GM18858 (cell line): Measurements from ENCODE around the gene CENPP.
A peak's percentile ranks its signal among the peaks of the same experiment; 100 is the strongest.

ENCODE experiments used
- ATAC-seq: cut with Tn5 transposase; IDR thresholded peaks from one replicate; pipeline ENCODE4 v1.9.1; 2021; ENCODE audit not compliant: unreplicated experiment

Gene CENPP

DNA sequence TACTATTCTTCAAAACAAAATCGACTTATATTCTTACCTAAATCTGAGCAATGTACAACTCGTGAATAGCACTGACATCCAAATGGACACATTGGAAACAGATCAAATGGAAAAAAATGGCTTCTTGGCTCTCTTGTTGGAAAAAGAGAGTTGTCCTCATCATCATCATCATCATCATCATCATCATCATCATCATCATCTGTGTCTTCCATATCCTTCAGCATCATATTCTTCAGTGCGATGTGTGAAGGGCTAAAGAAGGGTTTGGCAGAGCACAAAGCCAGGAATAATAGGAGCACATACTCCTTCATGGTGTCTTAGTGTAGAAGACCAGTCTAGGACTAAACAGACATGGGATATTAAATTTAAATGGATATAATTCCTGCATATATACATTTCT is 148.8 kb downstream of the CENPP start:
- no peak for ATAC-seq

DNA sequence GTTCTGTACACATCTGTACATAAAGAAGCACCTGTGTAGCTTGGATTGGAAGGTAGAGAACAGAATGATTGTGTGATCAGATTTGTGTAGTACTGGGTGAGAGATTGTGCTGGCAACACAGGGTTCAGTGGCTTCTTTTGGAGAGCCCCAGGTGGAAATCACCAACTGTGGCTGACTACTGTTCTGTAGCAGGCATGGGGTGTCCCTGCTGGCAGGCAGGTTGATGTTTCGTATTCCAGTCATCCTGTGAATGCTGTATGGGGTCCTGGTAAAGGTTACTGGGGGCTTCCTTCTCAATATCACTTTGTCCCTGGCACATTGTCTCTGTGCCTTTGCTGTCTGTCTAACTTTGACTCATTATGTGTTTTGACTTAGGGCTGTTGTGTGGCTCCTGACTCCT is 151.2 kb downstream of the CENPP start:
- ATAC-seq = peak; percentile 45

DNA sequence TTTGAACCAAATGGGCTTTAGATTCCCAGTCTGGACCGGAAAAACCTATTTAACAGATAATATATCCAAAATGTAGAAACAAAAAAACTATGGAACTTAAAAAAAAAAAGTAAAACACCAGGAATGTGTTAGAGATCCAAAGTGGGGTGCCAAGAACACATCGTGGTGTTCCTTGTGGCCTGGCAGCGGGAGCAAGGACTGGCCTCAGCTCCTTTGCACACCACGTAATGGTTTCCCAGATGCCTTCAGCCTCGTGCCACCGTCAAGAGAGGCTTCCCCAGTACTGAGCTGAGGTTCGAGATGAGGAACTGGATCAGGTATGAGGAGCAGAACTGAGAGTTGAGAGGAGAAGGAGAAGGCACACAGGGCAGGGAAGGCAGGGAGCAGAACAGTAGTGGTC is 153.0 kb downstream of the CENPP start:
- no peak for ATAC-seq

DNA sequence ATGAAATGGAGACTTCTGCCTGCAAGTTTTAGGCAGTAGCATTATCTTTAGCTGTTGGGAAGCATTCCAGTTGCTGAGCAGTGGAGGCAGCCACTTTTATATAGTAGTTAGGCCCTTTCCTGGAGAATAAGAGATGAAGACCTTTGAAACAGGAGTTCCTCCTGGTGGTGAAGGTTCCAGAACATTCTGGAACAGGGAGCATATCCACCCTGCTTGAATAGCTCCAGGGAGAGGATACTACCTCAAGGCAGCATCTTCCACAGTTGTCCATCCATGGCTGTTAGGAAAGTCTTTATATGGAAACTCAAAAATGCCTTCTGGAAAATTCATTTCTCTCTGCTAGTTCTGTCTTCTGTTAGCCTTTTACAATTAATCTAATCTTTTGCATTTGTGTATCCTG is 153.6 kb downstream of the CENPP start:
- ATAC-seq = no peak

DNA sequence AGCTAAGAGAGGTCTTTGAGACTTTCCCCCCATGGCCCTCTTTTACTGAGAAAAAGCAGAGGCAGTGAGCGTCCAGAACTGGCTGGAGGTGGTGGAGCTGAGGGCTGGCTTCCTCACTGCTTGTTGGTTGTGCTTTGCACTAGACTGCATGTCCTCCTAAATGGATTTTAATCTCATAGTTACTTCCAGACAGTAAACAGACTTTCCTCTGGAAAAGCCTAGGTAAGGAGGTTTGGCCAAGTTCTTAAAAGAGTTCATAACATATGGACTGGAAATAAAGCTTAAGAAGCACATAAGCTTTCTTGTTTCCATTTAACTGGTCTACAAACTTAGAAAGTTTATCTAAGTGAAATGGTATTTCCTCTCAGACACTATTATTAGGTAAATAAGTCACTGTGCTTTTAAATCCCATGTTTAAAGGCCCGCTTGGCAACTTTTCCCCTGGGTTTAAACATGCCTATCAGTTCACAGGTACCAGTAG is 154.6 kb downstream of the CENPP start:
- ATAC-seq = no peak

DNA sequence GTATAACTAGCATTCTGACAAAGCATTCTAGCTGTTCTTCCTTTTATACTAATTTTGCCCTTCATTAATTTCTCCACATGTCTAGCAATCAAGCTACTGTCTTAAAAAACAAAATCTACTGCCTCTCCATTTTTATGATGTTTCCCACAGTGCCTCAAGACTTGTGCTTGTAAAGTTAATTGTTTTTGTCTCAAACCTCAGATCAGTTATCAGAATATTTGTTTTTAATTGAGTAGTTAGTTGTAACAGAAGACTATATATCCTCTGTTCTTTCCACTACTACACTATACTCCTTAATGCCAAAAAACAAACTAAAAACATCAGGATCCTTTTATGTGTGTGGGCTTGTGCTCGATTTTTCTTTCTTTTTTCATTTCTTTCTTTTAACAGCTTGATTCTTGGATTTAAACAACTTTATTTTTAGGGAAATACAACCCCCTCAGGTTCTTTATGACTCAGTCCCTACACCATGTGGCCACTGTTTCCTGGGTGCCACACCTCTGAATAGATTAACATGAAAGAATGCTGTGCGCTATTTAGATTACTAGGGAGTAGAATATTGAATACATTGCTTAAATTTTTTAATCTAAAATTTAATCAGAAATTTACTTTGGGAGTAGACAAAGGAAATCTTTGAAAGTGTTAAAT is 155.4 kb downstream of the CENPP start:
- peak; percentile 41 for ATAC-seq

DNA sequence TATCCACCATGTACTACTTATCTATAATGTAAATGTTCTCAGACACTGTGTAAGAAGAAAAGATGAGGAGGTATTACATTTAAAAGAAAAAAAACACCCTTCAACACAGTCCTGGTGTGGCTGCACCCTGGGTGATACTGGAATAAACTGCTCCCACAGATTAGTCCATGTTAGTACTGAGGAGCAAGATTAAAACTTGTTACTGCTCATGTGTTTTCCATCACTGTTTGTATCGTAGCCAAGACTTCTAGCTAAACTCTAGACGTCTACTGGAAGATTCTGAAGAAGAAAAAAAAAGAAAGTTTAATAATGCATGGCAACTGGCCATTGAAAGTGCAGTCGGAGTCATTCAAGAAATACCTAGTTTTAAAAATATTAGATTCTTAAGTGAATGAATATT is 156.6 kb downstream of the CENPP start, which contains the start of gene ASPN:
TSS of gene ASPN (minus strand) at position 178 of the 400 bp plus-strand sequence.
- ATAC-seq = no peak

DNA sequence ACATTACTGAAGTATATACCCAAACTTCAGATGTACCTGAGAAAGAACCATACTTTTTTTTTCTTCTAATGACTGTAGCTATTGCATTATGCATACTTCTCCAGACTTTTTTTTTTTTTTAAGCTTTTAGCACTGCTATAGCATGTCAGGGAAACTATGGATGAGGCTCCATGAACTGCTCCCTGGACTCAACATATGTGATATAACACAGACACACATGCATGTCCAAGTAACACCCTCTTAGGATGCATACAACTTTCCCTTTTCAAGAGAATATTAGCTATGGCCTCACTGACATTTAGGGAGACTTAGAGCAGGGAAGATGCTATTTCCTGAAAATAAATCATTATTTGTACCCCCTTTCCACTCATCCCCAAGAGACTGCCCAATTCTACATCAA is 157.1 kb downstream of the CENPP start:
- no peak for ATAC-seq

DNA sequence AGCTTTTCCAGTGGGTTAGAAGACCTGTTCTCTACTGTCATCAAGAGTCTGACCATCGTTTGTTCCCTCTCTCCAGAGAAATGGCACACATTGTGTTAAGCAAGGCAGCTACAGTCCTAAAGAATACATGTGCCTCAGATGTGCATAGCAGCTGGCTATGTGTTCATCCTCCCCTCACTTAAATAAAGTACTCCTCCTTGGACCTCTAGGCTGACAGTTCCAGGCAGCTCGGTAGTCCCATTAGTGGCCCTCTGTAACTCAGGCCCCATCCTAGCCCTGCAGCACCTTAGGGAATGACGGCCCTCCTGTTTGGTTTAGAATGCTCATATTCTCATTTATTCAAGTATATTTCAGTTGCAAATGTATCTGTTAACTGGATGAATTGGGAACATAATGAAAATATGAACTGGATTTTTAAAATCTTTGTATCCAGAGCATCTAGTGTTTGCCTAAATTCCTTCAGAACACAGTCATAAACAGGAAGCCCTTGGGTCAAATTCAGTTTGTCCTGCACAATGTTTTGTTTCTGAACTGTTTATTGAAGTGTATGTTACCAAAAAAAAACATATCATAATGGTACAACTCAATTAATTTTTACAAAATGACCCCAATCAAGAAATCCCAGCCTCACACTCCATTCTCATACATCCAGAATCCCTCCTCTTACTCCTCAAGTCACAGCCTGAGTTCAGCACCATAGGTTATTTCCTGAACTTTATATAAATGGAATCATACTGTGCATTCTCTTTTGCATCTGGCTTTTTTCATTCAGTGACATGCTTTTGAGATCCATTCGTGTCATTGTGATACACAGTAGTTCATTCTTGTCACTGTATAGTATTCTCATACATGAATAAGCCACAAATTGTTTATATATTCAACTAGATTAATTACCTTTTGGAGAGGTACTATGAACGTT is 158.1 kb downstream of the CENPP start:
- no peak for ATAC-seq

DNA sequence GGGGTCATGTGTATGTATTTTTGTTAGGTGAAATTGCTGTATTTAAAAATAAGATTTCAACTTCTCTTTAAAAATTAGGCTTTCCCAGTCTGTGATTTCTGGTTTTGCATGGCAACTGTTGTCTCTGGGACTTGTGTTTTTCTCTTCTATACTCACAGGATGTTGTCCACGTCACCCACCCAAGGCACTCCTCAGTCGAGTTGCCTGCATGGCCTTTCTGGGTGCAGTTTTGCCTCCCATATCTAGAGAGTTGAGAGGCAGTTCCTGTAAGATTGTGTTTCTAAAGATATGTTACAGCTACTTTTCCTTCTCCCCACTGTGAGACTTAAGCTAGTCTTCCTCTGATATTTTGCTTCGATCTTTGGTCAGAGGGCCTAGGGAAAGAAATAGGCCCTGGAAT is 158.8 kb downstream of the CENPP start:
- no peak for ATAC-seq

DNA sequence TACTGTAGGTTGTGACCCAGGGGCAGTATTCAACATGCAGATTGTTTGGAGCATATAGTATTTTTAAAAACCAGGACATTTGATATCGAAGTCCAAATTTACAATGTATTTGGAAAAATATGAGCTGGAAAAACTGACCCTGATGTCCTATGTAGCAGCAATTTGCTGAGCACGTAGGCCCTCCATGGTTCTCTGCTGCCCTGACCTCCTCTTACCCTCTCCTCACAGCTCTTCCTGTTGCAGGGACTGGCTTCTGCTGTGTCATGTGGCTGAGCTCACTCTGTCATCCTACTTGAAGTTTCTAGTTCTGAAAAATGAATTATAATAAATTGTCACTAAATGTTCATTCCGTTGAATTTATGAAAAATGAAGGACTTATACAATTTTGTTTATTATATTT is 160.6 kb downstream of the CENPP start:
- no peak for ATAC-seq

DNA sequence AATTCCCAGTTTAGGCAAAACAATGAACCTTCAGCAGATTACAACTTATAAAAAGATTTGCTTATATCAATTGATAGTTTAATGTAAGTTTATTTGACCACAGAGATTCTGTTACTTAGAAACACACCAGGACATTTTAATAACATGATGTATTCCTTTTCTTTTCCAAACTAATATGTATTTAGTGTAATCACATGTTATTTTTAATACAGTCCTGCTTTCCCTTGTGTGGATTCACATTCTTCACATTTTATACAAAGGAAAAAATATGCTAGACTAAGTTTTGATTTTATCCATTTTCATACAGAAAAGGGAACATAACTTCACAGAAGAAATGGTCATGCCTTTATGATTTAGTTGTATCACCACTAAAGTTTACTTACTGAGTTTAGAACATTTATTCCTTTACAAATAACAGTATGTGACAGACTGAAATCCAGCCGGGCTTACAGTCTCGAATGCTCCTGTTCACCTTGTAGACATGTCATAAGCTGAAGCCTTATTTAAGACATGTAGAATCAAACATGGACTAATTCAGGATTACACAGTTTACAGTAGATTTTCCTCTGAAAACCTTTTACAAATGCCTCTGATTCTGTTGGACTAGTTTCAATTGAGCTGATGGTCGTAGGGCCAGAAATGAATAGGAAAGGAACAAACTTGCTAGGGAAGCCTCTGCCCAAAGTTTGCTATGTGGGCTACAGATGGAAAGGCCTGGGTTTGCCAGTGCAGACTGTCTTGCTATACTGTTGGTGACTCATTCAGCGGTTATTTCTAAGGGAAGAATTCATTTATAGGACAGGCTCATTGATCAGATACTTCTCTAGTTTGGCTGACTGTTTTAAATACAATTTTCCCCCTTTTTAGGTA is 163.2 kb downstream of the CENPP start:
- no peak for ATAC-seq

DNA sequence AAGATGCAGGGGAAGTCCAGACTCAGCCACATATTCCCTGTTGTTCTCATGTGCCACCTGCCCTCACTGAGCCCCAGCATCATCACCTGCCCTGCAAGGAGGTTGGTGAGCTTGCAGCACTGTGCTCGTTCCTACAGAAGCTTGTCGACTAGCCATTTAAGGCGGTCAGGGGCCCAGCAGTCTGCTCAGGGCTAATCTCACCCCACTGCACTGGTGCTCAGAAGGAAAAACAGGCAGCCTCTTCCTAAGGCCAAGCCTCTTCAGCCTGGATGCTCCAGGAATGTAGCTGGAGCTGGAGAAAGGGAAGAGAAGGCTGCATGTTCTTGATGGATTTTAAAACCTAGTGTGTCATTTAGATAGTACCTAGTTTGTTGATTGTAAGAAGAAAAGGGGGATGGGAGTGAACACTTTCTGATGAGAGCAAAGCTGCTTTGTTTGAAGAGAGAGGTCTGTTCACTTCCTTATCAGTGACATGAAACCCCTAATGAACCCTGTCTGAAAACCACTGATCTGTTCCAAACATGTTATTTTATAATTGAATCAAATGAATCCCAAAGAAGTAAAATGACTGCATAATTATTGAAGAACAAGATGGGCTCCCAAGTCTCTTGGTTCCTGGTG is 167.1 kb downstream of the CENPP start:
- no peak for ATAC-seq

DNA sequence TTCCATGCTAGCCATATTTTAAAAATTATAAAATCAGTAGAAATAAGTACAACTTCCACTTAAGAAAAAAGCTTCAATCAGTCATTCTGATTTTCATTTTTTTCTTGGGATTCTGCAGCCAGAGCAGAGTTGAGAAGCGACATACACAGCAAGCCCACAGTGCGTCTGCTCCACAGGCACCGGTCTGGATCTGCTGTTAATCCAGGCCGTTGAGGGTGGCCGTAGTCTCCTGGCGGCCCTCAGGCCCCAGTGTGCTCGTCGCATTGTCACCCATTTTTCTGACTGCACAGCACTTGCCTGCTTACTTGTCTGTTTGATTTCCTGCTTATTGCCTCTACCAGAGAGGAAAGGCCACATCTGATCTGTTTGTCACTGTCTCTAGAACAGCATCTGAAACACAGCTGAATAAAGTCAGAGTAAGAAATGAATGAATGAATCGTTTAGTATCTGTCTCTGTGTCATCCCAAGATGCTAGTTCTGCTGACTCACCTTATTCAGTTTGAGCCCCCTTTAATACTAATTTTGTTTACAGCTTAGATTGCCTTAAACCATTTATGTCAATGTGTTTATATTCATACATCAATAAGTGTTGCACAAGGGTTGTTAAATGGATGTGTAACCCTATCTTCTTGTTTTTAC is 168.1 kb downstream of the CENPP start:
- ATAC-seq = no peak

DNA sequence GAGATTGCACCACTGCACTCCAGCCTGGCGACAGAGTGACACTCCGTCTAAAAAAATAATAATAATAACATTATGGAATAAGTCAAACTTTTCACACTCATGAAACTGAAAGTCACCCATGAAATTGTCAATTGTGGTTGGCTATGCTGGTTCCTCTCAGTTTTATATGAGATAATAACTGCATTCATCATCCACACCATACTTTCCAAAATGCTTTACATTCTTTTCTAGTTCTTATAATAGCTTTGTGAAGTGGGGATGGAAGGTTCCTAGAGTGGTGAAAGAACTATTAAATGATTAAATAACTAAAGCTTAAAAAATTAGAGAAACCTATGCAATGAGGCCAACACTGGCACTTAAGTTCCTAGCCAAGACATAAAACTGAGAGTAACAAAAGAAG is 169.1 kb downstream of the CENPP start:
- no peak for ATAC-seq

DNA sequence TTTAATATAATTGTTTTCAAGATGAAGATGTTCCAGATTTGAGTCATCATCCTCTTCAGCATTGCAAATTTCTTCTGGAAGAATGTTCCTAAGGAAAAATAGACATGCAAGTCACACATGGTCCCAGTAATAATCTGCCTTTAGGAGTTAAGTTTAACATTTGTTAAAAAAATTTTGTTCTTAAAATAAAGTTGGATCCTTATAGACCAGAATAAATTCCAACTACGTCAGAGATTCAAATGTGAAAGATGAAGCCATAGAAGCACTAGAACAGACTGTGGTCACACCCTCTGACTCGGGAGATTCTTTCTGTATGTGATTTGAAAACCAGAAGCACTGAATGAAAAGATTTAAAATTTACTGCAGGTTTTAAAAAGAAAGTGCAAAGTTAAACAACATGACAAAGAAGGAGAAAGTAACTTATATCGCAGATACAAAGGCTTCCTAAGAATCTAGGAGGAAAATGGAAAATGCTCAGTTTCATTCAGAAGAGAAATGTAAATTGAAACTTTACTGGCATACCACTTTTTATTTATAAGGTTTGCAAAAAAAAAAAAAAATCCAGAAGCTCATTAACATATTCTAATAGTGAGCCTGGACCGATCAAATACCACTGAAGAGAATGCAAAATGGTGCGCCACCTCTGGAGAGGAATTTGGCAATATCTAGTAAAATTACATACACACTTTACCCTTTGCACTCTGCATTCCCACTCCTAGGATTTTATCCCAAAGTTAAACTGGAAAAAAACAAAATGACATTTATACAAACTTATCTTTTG is 170.8 kb downstream of the CENPP start:
- no peak for ATAC-seq

DNA sequence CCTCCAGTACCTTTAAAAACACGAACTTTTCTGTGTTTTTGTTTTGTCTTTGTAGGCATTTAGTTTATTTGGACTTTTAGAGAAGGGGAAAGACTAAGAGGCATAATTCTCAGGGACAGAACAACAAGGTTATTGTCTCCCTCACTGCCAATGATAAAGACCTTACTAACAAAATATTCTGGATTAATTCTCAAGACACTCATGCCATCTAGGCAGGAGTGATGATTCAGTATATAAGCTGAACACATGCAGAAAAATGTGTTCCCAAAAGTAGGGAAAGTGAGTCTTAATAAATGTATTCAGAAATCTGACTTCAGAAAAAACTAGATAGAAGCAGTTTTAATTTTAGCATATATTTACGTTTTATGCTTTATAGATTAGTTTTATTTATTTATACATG is 173.9 kb downstream of the CENPP start:
- ATAC-seq = no peak

DNA sequence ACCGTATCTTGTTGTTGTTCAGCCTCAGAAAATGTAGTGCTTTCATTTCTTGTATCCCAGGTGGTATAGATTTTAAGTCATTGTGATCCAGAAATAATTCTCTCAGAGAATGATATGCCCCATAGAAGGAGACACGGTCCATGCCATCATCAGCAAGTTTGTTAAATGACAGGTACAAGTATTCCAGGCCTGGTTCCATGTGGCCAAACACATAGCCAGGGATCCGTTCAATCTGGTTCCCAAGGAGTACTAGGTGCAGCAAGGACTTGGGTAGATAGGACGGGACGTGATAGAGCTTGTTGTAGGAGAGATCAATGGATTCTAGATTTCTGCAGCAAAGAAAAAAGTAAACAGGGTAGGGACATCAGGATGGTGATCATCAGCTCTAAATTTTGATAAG is 175.0 kb downstream of the CENPP start:
- no peak for ATAC-seq

DNA sequence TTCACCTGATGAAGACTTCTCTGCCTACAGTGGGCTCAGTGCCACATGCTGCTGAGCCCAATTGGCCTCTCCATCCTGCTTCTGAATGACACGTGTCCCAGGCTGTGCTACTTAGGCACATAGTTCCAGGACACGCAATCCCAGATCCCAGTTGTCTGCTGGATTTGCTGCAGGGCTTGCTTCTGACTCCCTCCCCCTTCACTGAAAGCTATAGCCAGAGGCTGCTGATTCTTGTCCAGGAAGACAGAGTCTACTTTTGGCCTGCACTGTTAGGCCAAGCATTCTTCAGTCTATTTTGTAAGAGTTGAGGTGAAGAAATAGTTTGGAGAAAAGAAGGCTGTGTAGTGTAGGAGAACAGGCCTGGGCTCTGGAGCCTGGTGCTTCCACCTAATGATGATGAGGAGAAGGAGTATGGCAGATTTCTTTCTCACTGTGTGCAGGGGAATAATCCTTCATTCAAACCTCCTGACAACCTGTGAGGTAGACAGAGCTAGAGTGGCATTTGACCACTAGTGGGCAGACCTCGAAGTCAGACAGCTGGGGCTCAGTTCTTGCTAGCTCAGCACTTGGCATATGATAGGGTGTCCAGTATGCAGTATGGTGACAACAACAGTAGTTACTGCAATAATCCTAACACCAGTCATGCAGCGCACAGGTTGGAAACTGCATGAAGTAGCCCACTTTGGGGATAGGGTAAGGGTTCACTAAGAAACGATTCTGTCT is 176.1 kb downstream of the CENPP start:
- no peak for ATAC-seq
